Stimulated activated CD4-positive, alpha-beta T cell treated with anti-CD3 and anti-CD28 coated beads, Interleukin-15, amount 100 ng/mL, for 48 hours (primary cell): ENCODE measurements around the gene FAM98C.
"Not testable (repeated sequence)": the region's sequence is repeated elsewhere in the genome, so short reads cannot be mapped to it uniquely, and the experiment has no call there.

Experiments used
- DNase-seq, 2 donors: peaks; one replicate each; pipeline ENCODE4 v3.0.0-alpha.2; 2020; ENCODE audit warnings: low read depth in 2 of 2

FAM98C gene

DNA sequence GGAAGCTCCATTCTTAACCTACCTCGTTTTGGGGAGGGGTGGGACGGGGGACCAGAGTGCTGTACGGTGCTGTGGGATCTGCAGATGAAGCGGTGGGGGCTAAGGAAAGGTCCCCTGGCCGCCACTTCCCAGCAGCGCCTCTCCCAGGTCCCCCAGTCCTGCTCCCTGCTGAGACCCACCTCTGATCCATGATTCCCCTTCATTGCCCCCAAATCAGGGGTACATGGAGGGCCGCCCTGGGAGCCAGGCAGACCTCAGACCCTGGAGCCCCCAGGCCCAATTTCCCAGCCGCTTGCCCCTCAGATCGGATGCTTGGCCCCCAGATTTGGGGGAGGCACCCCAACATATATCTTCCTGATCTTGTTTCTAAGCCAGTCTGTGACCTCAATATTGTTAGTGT lies 3.8 kb upstream of the FAM98C start:
- DNase-seq, result no peak

DNA sequence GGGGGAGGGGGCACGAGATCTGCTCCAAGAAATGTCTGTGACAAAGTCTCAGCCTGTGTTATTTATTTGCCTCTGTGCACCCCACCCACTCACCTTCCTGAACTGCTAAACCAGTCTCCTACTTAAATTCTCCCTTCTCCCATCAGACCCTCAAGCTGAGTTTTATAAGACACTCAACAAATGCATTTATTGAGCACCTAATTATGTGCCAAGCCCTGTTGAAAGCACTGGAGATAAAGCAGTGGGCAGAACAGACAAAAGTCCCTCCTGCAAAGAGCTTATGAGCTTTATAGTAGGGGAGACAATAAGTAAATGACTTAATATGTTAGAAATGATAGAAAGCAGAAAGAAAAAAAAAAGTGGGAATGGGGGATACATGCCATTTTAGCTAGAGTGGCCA lies 3.4 kb upstream of the FAM98C start:
- DNase-seq, result no peak

DNA sequence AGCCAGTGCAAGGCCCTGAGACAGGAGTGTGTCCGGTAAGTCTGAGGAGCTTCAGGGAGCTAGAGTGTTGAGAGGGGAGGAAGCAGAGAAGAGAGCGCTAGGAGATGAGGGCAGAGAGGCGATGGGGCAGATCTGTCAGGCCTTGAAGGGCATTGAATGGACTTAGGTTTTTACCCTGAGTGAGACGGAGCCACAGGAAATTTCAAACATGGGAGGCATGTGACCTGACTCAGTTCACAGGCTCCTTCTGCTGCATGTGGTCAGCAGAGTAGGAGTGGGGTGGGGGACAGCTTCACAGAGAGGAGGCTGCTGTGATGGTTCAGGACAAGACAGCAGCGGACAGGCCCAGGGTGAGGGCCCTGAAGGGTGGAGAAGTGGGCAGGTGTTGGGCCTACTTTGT lies 2.5 kb upstream of the FAM98C start:
- DNase-seq, result no peak

DNA sequence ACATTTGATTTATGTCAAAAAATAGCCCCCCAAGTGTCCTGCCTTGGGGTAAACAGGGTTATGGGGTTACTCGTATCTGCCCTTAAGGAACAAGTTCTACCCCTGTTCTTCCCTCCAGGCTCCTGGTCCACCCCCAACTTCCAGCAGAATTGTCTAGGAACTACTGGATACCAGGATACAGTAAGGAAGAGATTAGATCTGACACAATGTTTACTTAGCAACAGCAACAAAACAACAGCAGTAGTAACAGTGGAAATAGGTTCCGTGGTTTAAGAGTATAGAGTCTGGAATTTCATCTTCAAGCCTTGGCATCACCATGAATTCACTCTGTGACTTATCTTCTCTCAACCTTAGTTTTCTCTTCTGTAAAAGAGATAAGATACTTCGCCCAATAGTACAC lies 1.7 kb upstream of the FAM98C start:
- no peak for DNase-seq

DNA sequence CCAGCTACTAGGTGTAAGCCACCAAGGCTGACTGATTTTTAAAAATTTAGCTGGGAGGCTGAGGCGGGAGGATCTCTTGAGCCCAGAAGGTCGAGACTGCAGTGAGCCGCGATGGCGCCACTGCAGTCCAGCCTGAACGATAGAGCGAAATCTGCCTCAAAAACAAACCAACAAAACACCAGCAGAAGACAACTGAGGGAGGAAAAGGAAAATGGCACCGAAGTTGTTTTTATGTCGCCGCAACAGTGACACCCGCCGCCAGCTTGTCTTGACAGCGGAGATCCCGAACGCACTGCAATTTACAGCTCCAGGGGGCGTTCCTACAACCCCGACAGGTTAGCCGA lies 298 bp upstream of the FAM98C start:
- no peak for DNase-seq

DNA sequence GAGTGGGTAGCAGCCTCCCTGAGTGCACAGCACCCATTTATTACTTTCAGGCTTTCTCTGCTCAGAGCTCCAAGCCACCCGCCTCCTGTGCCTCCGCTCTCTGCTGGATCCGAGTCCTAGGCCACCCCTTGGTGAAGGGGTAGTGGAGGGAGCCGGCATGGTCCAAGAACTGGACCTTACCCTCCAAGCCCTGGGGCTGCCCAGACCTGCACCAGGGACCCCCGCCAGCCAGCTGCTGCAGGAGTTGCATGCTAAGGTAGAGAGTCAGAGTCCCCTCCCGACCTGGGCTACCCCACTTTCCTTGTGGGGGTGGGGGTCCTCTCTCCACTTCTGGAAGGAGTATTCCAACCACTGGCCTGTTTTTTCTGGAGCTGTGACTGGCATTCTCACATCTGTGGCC lies 2.0 kb downstream of the FAM98C start:
- no peak for DNase-seq

DNA sequence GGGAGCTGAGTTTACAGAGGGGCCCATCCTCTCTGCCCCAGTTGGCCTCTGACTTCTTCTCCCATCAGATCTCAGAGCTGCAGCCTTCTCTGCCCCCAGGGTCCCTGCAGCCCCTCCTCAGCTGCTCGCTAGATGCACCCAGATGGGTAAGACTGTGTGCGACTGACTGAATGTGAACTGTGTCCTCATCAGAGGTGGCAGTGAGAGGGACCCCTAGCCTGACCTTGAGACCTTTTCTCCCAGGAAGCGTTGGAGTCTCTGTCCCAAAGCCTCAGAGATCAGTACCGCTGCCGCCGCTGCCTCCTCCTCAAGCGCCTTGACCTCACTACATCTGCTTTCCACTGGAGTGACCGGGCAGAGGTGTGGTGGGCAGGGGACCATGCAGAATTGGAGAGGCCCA lies 2.4 kb downstream of the FAM98C start:
- DNase-seq, result no peak

DNA sequence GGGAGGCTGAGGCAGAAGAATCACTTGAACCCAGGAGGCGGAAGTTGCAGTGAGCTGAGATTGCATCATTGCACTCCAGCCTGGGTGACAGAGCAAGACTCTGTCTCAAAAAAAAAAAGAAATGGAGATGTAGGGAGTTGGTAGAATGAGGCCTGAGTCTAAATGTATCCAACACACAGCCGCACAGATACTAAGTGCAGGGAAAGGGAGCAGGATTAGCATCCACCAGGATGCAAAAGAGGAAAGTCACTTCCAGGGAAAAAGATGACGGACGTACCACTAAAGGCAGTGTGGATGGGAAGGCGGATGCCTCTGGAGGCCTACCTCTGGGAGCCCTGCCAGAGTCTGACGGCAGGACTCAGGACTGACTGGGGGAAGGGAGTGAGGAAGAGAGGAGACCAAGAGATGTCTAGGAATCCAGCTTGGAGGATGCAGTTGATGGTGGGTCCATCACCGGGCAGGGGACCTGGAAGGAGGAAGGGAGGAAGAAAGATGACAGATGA lies 6.8 kb downstream of the FAM98C start:
- no peak for DNase-seq

DNA sequence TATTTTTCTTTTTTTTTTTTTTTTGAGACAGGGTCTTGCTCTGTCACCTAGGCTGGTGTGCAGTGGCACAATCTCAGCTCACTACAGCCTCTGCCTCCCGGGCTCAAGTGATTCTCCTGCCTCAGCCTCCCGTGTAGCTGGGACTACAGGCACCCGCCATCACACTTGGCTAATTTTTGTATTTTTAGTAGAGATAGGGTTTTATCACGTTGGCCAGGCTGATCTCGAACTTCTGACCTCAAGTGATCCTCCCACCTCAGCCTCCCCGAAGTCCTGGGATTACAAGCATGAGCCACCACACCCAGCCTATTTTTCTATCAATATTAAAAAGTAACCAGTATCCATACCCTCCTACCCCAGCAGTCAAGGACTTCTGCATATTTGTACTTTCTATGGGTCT lies 7.5 kb downstream of the FAM98C start:
- not testable (repeated sequence) for DNase-seq

DNA sequence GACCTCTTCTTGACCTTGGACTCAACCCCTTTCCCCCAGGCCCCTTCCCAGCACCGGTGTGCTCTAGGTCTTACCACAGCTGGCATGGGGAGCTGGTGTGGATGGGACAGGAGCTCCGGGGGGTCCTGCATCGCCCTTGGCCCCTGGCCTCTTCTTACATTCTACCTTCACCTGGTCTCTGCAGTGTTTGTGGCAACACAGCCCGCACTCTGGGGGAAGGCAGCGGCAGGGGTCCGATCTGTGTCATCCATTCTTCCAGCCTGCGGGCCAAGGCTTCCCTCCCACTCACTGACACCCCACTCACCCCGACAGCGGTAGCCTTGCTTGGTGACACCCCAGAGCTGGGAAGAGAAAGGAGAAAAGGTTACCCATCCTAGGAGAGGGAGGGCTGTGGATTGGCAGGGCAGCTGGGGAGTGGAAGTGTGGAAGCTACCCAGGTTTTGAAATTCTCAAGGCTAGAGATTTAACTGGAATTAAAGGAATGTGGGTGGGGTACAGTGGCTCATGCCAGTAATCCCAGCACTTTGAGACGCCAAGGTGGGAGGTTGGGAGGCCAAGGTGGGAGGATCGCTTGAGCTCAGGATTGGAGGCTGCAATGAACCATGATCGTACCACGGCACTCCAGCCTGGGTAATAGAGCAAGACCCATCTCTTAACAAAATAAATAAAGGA lies 8.3 kb downstream of the FAM98C start:
- DNase-seq, result no peak

DNA sequence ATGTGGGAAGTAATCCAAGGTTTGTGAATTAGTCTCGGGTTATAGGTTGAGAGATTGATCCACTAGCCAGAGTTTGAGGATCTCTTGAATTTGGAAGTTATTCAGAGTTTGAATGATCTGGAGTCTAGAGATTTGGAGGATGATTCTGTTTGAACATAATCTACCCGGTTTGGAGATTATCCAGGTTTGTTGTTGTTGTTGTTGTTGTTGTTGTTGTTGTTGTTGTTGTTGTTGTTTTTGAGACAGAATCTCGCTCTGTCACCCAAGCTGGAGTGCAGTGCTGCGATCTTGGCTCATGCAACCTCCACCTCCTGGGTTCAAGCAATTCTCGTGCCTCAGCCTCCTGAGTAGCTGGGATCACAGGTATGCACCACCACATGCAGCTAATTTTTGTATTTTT lies 9.0 kb downstream of the FAM98C start:
- not testable (repeated sequence) for DNase-seq

DNA sequence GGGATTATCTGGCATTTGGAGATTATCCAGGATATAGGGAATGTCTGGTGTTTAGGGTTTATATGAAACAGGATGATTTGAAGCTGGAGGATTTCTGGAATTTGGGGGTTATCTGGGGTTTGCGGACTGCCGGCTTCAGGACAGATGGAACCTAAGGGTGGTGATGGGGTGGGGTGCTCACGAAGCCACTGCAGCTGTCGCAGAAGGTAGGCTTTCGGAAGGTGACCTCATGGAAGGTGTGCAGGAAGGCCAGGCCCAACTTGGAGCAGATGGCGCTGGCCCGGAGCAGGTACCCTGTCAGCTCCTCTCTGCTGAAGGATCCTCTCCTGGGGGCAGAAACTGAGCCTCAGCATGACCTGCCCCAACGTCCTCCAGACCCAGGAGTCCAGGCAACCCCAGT lies 9.6 kb downstream of the FAM98C start:
- DNase-seq, result no peak

DNA sequence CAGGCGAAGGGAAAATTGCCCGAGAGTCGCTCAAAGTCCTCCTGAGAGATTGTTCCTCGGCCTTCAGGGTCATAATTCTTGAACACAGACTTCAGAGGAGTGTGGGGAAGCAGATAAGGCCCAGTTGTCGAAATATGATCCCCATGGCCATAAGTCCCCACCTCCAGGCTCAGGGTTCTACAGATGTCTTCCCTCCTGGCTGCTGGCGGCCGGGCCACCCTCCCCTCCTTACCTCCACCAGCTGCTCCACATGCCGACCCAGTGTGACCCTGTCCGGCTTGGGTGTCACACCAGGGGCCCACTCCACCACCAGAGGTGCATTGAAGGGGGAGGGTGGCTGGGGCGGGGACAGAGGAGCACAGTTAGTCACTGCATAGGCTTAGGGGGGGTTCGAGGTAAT lies 10.1 kb downstream of the FAM98C start:
- DNase-seq, result no peak

DNA sequence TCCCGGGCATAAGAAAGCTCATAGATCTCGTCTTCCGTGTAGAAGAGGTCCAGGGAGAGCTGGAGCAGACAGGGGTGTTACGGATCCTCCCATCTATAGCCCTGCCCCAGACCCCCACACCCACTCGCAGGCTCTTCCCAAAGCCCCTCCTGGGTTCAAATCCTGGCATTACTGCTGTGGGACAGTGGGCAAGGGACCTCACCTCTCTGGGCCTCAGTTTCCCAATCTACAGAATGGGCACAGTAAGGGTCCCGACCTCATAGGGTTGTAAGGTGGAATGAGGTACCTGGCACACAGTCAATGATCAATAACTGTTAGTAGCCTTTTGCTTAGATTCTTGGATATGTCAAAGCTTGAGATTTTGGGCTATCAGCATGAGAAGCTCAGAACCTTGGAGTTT lies 10.5 kb downstream of the FAM98C start:
- no peak for DNase-seq

DNA sequence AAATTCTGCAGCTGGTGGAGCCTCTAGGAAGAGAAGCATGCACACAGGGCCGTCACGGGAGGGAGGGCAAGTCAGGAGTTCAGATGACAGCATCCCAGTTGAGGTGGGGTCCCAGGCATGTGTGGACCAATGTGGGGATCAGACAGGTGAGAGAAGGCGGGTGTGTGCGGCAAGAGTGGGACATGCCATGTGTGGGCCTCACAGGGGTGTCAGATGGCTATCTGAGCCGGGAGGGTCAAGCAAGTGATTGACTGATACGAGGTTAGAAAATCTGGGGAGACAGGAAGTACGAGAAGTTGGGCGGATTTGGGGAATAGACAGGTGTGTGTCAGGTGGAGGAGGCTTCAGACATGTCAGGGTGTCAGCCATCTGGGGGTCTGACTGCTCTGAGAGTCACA lies 14.3 kb downstream of the FAM98C start:
- DNase-seq, result no peak

DNA sequence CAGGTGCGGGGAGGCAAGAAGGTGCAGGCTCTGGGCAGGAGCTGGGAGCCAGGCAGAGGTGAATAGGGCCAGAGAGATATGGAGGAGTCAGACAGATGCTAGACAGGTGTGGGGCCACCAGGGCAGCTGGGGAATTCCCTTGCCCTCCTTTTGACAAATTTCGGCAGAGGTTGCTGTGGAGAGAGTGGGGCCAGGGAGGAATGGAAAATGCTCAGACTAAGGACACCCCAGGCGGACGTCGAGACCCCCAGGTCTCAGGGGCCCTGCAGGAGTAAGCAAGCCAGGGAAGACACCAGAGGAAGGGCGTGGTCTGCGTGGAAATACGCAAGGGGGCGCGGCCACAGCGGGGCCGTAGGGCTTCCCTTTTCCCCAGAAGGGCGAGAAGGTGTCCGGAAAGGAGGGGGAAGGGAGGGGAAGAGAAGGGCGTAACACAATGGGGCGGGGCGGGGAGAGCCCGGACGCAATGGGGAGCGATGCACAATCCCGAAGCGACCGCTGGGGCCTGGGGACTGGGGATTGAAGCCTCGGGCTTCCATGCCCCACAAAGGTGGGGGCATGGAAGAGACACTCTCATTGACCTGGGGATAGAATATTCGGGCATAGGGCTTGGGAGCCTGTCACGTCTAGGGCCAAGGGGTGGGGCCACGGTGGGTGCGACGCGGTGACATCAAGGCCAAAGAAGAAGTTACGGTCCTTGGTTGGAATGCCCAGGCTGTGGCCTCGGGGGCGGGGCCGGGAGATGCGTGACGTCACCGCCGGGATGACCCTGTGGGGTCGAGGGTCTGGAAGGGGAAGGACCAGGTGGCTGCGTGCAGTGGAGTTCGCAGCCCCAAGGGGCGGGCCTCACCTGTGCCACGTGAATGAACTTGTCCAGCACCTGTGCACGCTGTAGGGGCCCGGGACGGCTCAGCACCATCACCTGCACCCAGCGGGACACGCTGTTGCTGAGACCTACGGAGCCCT lies 14.9 kb downstream of the FAM98C start:
- peak in 1 of 2 donors; percentile 59 for DNase-seq

DNA sequence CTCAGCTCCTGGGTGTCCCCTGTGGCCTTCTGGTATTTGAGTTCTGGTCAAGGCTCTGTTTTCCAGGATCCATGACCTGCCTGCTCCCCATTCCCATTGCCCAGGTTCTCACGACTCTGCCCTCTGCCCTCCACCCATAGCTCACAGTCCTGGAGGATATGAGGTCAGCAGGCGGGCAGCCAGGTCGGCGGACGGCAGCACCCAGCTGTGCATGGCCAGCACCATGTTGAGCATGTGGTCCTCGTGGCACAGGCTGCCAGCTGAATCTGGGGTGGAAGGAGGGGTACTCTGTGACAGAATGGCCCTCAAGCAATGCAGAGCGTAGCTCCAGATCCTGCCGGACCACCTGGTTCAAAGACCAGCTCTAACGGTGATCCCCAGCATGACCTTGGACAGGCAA lies 18.0 kb downstream of the FAM98C start:
- DNase-seq, result no peak

DNA sequence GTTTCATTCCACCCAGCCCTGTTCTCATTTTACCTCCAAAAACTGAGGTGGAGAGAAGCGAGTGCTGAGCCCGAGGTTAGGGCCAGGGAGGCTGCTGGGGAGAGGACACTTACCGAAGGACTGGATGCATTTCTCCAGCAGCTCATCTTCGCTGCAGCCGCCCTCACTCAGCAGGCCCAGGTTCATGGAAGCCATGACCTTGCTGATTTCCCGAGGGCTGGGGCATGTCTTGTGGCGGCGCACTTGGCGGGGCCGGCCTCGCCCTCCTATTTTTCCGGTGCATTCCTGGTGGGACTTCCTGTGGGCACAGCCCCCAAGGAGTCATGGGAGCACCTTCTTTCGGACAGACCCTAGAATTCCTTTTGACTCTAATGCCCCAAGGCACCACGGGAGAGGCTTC lies 19.0 kb downstream of the FAM98C start:
- DNase-seq, result no peak

DNA sequence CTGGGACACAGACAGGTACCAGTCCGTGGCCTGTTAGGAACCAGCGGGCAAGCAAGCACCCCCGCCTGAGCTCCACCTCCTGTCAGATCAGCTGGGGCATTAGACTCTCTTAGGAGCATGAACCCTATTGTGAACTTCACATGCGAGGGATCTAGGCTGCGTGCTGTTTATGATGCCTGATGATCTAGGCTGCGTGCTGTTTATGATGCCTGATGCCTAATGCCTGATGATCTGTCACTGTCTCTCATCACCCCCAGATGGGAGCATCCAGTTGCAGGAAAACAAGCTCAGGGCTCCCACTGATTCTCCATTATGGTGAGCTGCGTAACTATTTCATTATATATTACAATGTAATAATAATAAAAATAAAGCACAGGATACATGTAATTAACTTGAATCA lies 19.5 kb downstream of the FAM98C start:
- no peak for DNase-seq

DNA sequence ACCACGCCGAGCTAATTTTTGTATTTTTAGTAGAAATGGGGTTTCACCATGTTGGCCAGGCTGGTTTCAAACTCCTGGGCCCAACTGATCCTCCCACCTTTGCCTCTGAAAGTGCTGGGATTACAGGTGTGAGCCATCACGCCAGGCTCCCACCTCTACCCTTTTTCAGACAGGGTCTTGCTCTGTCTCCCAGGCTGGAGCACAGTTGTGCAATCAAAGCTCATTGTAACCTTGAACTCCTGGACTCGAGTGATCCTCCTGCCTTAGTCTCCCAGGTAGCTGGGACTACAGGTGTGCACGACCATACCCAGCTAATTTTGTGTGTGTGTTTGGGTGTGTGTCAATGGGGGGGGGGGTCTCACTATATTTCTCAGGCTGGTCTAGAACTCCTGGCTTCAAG lies 21.4 kb downstream of the FAM98C start:
- no peak for DNase-seq

DNA sequence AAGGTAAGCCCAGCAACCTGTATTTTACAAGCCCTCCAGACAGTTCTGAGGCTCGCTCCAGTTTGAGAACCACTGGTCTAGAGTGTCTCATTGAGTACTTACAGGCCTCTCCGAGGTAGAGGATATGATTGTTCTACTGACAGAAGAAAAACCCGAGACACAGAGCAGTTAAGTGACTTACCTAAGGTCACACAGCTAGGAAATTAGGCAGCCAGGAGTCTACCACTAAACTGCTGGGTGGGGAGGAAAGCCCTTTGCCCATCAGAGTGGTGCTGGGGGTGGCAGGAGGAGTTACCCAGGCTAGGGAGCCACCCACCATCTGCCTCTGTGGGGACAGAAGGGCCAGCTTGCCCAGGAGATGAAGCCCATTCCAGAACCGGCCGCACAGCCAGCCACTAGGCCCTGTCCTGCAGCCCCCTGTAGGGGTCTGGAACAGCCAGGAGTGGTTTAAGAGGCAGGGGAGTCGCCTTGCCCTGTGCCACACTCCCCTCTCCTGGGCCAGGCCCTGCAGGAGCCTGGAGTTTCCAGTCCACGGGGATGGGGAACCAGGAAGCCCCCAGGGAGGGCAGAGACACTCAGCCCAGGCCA lies 22.4 kb downstream of the FAM98C start:
- DNase-seq, result no peak

DNA sequence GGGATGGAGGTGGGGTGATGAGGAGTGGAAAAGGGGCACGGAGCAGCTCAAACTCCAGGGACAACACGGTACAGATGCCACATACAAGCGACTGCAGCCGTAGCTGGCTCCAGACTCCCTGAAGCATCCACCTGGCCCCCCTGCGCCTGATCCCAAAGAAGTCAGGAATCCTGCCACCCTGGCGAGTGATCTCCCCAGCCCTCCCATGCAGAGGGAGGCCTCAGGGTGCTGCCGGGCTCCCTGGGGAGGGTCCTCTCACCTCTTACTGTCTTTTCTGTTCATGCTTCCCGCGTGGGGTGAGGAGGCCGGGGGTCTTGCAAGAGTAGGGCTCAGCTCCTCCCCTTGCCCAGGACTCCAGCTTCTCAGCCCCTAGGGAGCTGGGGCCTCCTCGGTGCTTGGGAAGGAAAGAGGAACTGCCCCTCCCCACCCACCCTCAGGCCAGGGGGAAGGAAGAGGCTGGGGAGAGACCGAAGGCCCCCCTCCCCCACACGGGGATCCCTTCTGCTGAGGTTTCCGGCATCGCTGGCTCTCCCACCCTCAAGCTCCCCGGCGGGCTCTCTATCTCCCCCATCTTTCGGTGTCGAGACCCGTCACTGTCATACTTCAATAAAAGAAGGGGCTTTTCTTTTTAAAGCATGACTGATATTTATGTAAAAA lies 23.0 kb downstream of the FAM98C start, which contains the start of gene RASGRP4:
RASGRP4 (minus strand) TSS at position 410 of the 657 bp plus-strand sequence; CDS start at position 282, 128 bp downstream.
- peak in 1 of 2 donors; percentile 43 for DNase-seq
